Endothelial cell of umbilical vein (primary cell): Measurements from ENCODE around the gene CPA4. TPM values are rescaled to one million over a fixed set of nuclear protein-coding genes. Genes with fewer than 3 reads are reported as not detected.

Experiments
- BruUV-seq: library from RNA; stranded (reverse); fragments of 400-500 nt; replicated peaks from 2 replicates; lab custom pipeline; 2021; lab: Mats Ljungman, UMichigan
- CTCF ChIA-PET: fragments of 300-600, 350-600 bp; sonication (Branson Sonifier 250); formaldehyde crosslinking; loops from one replicate; lab custom pipeline; 2021; ENCODE audit warnings: antibody characterized with exemption, inconsistent platforms; lab: Charles Lee
- POLR2A ChIA-PET: fragments of 300-600, 350-600 bp; sonication (Branson Sonifier 250); formaldehyde crosslinking; loops from one replicate; lab custom pipeline; 2021; ENCODE audit warnings: antibody characterized with exemption, inconsistent platforms; lab: Charles Lee
- DNase-seq: peaks from one replicate; pipeline ENCODE4 v3.0.0-alpha.2; 2011; ENCODE audit warnings: low read depth, low spot score
- FAIRE-seq: peaks from 2 replicates; lab custom pipeline; 2011; peaks lifted over from hg19 to GRCh38; lab: Jason Lieb, UNC
- H2AFZ ChIP-seq: 2 replicates; pipeline ENCODE4 v1.6.0; 2012; ENCODE audit warnings: low read depth, low read length, control low read depth, inconsistent platforms
- H3K27ac ChIP-seq: 2 replicates; pipeline ENCODE4 v1.5.1; 2011; ENCODE audit warnings: low read depth, mild to moderate bottlenecking, control low read depth, low read length, moderate library complexity; ENCODE audit not compliant: insufficient read depth
- H3K27me3 ChIP-seq, 2 experiments: 2 replicates each; pipeline versions ENCODE4 v1.6.0 to v1.6.1; 2011; ENCODE audit warnings: low read length in 2 of 2, mixed read lengths in 1 of 2; ENCODE audit not compliant: control insufficient read depth in 2 of 2, insufficient read depth in 2 of 2
- H3K36me3 ChIP-seq, 2 experiments: 2 replicates in 1 of 2; 3 replicates in 1 of 2; pipeline ENCODE4 v1.5.1; 2011; ENCODE audit warnings: low read length in 2 of 2, mild to moderate bottlenecking in 1 of 2, moderate library complexity in 1 of 2; ENCODE audit not compliant: control insufficient read depth in 2 of 2, insufficient read depth in 2 of 2; ENCODE audit errors: extremely low read depth in 1 of 2
- H3K4me1 ChIP-seq: 3 replicates; pipeline ENCODE4 v1.5.1; 2011; ENCODE audit warnings: mild to moderate bottlenecking, low read length; ENCODE audit not compliant: control insufficient read depth, insufficient read depth; ENCODE audit errors: extremely low read depth
- H3K4me2 ChIP-seq: 2 replicates; pipeline ENCODE4 v1.6.1; 2011; ENCODE audit warnings: low read length, control low read depth, mixed read lengths; ENCODE audit not compliant: insufficient read depth
- H3K4me3 ChIP-seq, 3 experiments: fragments of 200-600 bp in 1 of 3; sonication (generic), shearing (Covaris generic) in 1 of 3; replicated peaks in 1 of 3; 2 replicates each; pipeline ENCODE4 v1.5.1; 2011 to 2016; ENCODE audit warnings: control low read depth in 3 of 3, low read length in 3 of 3, mild to moderate bottlenecking in 2 of 3, inconsistent platforms in 1 of 3, low read depth in 1 of 3, moderate library complexity in 1 of 3; ENCODE audit not compliant: insufficient read depth in 1 of 3
- H3K79me2 ChIP-seq: 2 replicates; pipeline ENCODE4 v1.6.0; 2012; ENCODE audit warnings: low read length, inconsistent platforms; ENCODE audit not compliant: control insufficient read depth, insufficient read depth
- H3K9ac ChIP-seq: replicated peaks from 2 replicates; pipeline ENCODE3; 2011; ENCODE audit warnings: low read length, control low read depth; ENCODE audit not compliant: insufficient read depth; ENCODE audit errors: extremely low read depth
- H3K9me1 ChIP-seq: replicated peaks from 3 replicates; pipeline ENCODE4 v1.6.0; 2011; ENCODE audit warnings: mild to moderate bottlenecking, low read length; ENCODE audit not compliant: control insufficient read depth, insufficient read depth; ENCODE audit errors: extremely low read depth
- H3K9me3 ChIP-seq: replicated peaks from 2 replicates; pipeline ENCODE4 v1.5.1; 2012; ENCODE audit warnings: low read length, inconsistent platforms; ENCODE audit not compliant: control insufficient read depth, insufficient read depth
- H4K20me1 ChIP-seq: replicated peaks from 2 replicates; pipeline ENCODE3; 2011; ENCODE audit warnings: mild to moderate bottlenecking, low read length; ENCODE audit not compliant: control insufficient read depth, insufficient read depth; ENCODE audit errors: extremely low read depth
- EZH2 ChIP-seq: IDR thresholded peaks from 2 replicates; pipeline ENCODE4 v1.6.1; 2012; ENCODE audit warnings: borderline replicate concordance, low read depth, mild to moderate bottlenecking, moderate library complexity, low read length, inconsistent platforms; ENCODE audit not compliant: severe bottlenecking
- FOS ChIP-seq: IDR thresholded peaks from 2 replicates; pipeline ENCODE4 v1.6.1; 2011; ENCODE audit warnings: mild to moderate bottlenecking, low read length, moderate library complexity, borderline replicate concordance; ENCODE audit not compliant: insufficient read depth
- GATA2 ChIP-seq: IDR thresholded peaks from 2 replicates; pipeline ENCODE4 v1.7.0; 2011; ENCODE audit warnings: low read depth, mild to moderate bottlenecking, moderate library complexity, mixed read lengths, low read length; ENCODE audit not compliant: insufficient read length, insufficient read depth
- JUN ChIP-seq: IDR thresholded peaks from 2 replicates; pipeline ENCODE4 v1.6.1; 2011; ENCODE audit warnings: borderline replicate concordance, low read depth; ENCODE audit not compliant: insufficient read length, insufficient read depth
- MYC ChIP-seq: IDR thresholded peaks from one replicate; pipeline ENCODE4 v1.6.1; 2011; ENCODE audit warnings: mild to moderate bottlenecking, low read depth, low read length
- POLR2A ChIP-seq: IDR thresholded peaks from 2 replicates; pipeline ENCODE4 v1.6.1; 2012; ENCODE audit warnings: low read depth, mild to moderate bottlenecking, control low read depth, low read length
- POLR2AphosphoS5 ChIP-seq: IDR thresholded peaks from 2 replicates; pipeline ENCODE4 v1.6.1; 2012; ENCODE audit warnings: low read depth, mild to moderate bottlenecking, control low read depth, low read length, moderate library complexity; ENCODE audit not compliant: insufficient read depth
- dilution Hi-C: fragments of 300-500 bp; cut with MboI; formaldehyde crosslinking; loops from one replicate; pipeline ENCODE4 v1.15.0; 2019; ENCODE audit warnings: low sequenced_read_pairs; ENCODE audit not compliant: extremely low pct_ligation_motif_present
- intact Hi-C: fragments of 100-400 bp; cut with micrococcal nuclease; formaldehyde crosslinking; loops from one replicate; pipeline ENCODE4 v1.10.0; 2022
- polyA plus RNA-seq, 4 experiments: library from polyadenylated mRNA; depleted of rRNA in 3 of 4; stranded (reverse) in 3 of 4; unstranded in 1 of 4; fragments of >200 nt; gene quantifications; 2 replicates each; pipeline versions ENCODE4 v1.2.1 to v1.2.3, GENCODE V29; 2011 to 2012; ENCODE audit warnings: missing spikeins in 1 of 4
- total RNA-seq: library from RNA; stranded (reverse); gene quantifications from 2 replicates; pipeline ENCODE4 v1.2.3, GENCODE V29; 2021
- TF ChIP-seq, protein P1 (sequence below): IDR thresholded peaks from 2 replicates; pipeline ENCODE4 v1.6.1; 2011; ENCODE audit not compliant: insufficient read depth, insufficient read length
- TF ChIP-seq, protein P2 (sequence below), 2 donors: IDR thresholded peaks; 1 replicate in 1 of 2; 2 replicates in 1 of 2; pipeline ENCODE4 v1.5.1; 2011; ENCODE audit warnings: low read length in 2 of 2, mild to moderate bottlenecking in 2 of 2, moderate library complexity in 2 of 2, control low read depth in 1 of 2, inconsistent platforms in 1 of 2, low read depth in 1 of 2; ENCODE audit not compliant: insufficient read depth in 1 of 2; ENCODE audit errors: extremely low read depth in 1 of 2

The CPA4 gene
- total and polyA plus RNA-seq, 2 donors (not counting 3 experiments of a cell fraction or from before 2014, with no cell fraction given), result 0.36 TPM; not detected in 1

DNA sequence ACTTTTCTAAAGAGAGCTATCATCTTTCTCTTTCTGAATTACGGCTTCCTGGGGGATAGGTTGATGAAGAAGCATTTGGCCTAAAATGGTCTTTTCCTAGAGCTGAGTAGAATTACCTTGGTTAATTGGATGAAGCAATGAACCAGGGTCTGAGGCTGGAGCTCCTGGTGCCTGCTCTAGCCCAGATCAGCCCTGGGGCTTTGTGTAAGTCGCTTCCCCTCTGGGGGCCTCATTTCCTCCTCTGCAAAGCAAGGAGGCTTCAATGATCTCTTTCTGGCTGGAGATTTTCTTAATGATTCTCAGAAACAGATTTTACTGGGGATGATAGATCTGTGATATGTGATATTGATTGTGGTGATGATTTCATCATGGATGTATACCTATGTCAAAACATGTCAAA is 29.8 kb upstream of the CPA4 start:
- Histone ChIP-seq H3K4me3 (no peak overlapping the region), H3K9ac (no peak overlapping the region), H3K4me2 (no peak overlapping the region), H3K79me2 (no peaks in the 10 kb centered on the region), H3K27ac (no peak overlapping the region), H3K4me1 (no peaks in the 10 kb centered on the region), H3K9me3 (no peaks in the 10 kb centered on the region), H3K36me3 (no peaks in the 10 kb centered on the region), H2AFZ (no peak overlapping the region), H3K9me1 (no peaks in the 10 kb centered on the region), H4K20me1 (no peaks in the 10 kb centered on the region), H3K27me3 (no peaks in the 10 kb centered on the region)
- intact Hi-C loops, result no loop called here
- FAIRE-seq, result no peak
- ChIA-PET POLR2A (no interaction called here), CTCF (no interaction called here)
- no peak for TF ChIP-seq JUN
- no peak for TF ChIP-seq MYC
- TF ChIP-seq EZH2, result no peak
- TF ChIP-seq, protein P1, sequence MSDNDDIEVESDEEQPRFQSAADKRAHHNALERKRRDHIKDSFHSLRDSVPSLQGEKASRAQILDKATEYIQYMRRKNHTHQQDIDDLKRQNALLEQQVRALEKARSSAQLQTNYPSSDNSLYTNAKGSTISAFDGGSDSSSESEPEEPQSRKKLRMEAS, result no peak
- TF ChIP-seq, protein P2, sequence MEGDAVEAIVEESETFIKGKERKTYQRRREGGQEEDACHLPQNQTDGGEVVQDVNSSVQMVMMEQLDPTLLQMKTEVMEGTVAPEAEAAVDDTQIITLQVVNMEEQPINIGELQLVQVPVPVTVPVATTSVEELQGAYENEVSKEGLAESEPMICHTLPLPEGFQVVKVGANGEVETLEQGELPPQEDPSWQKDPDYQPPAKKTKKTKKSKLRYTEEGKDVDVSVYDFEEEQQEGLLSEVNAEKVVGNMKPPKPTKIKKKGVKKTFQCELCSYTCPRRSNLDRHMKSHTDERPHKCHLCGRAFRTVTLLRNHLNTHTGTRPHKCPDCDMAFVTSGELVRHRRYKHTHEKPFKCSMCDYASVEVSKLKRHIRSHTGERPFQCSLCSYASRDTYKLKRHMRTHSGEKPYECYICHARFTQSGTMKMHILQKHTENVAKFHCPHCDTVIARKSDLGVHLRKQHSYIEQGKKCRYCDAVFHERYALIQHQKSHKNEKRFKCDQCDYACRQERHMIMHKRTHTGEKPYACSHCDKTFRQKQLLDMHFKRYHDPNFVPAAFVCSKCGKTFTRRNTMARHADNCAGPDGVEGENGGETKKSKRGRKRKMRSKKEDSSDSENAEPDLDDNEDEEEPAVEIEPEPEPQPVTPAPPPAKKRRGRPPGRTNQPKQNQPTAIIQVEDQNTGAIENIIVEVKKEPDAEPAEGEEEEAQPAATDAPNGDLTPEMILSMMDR (IDR thresholded peaks at IDR 0.05; ENCODE audit: extremely low read depth in 1 of 2, insufficient read depth in 1 of 2, low read depth in 1 of 2, low read length in 2 of 2), result no peak
- TF ChIP-seq POLR2AphosphoS5, result no peak
- no peak for TF ChIP-seq GATA2
- no peak for TF ChIP-seq POLR2A
- no peak for TF ChIP-seq FOS
- dilution Hi-C loops, result no loop called here
- no TSS peak for BruUV-seq
- DNase-seq, result no peak
